ENCODE measurements around the gene HSPA1B.

DNA sequence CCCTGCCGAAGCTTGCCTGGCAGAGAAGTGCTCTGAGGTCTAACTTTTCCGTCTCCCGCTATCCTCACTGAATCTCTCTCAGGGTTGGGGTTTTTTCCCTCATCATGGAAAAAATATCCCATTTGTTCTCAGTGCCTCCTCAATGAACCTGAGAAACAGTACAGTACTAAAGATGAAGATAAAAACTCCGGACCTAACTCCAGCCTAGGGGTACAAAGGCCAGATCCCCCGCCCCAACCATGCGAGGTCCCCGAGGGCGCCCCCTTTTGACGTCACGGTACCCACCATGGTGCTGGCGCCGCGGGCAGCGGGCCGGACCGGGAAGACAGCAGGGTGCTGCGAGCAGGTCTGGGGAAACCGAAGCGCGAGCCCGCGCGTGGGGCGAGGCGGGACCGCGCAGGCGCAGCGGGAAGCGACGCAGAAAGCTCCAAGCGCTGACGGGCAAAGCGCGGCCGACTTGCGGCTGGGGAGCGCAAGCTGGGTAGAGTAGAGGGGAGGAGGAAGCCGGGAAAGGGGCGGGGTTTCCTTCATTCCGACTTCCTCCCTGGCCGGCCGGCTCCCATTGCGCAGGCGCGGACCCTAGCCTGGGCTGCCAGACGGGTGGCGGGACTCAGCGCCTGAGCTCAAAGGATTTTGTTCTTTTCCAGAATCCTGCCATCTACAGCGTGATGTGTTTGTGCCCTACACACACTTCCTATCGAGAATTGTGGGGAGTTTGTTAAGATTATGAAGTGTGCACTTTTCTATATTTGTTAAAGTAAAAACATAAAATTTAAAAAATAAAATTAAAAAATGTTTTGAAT lies 20.9 kb upstream of the HSPA1B start, which contains the start of gene LSM2:
- TF ChIP-seq, protein P1, sequence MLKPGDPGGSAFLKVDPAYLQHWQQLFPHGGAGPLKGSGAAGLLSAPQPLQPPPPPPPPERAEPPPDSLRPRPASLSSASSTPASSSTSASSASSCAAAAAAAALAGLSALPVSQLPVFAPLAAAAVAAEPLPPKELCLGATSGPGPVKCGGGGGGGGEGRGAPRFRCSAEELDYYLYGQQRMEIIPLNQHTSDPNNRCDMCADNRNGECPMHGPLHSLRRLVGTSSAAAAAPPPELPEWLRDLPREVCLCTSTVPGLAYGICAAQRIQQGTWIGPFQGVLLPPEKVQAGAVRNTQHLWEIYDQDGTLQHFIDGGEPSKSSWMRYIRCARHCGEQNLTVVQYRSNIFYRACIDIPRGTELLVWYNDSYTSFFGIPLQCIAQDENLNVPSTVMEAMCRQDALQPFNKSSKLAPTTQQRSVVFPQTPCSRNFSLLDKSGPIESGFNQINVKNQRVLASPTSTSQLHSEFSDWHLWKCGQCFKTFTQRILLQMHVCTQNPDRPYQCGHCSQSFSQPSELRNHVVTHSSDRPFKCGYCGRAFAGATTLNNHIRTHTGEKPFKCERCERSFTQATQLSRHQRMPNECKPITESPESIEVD (tag by site-specific recombination; IDR thresholded peaks at IDR 0.05): no peak
- TF ChIP-seq, protein P2, sequence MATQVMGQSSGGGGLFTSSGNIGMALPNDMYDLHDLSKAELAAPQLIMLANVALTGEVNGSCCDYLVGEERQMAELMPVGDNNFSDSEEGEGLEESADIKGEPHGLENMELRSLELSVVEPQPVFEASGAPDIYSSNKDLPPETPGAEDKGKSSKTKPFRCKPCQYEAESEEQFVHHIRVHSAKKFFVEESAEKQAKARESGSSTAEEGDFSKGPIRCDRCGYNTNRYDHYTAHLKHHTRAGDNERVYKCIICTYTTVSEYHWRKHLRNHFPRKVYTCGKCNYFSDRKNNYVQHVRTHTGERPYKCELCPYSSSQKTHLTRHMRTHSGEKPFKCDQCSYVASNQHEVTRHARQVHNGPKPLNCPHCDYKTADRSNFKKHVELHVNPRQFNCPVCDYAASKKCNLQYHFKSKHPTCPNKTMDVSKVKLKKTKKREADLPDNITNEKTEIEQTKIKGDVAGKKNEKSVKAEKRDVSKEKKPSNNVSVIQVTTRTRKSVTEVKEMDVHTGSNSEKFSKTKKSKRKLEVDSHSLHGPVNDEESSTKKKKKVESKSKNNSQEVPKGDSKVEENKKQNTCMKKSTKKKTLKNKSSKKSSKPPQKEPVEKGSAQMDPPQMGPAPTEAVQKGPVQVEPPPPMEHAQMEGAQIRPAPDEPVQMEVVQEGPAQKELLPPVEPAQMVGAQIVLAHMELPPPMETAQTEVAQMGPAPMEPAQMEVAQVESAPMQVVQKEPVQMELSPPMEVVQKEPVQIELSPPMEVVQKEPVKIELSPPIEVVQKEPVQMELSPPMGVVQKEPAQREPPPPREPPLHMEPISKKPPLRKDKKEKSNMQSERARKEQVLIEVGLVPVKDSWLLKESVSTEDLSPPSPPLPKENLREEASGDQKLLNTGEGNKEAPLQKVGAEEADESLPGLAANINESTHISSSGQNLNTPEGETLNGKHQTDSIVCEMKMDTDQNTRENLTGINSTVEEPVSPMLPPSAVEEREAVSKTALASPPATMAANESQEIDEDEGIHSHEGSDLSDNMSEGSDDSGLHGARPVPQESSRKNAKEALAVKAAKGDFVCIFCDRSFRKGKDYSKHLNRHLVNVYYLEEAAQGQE (tag by site-specific recombination; IDR thresholded peaks at IDR 0.05): peak; percentile 50; the same call in 1 of the 2 replicates
- TF ChIP-seq, protein P3, sequence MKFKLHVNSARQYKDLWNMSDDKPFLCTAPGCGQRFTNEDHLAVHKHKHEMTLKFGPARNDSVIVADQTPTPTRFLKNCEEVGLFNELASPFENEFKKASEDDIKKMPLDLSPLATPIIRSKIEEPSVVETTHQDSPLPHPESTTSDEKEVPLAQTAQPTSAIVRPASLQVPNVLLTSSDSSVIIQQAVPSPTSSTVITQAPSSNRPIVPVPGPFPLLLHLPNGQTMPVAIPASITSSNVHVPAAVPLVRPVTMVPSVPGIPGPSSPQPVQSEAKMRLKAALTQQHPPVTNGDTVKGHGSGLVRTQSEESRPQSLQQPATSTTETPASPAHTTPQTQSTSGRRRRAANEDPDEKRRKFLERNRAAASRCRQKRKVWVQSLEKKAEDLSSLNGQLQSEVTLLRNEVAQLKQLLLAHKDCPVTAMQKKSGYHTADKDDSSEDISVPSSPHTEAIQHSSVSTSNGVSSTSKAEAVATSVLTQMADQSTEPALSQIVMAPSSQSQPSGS (tag by site-specific recombination; IDR thresholded peaks at IDR 0.05; ENCODE audit: low read depth): 0 out of 2 replicates have a peak, but pooled peaks have one; percentile 7
- TF ChIP-seq, protein P4, sequence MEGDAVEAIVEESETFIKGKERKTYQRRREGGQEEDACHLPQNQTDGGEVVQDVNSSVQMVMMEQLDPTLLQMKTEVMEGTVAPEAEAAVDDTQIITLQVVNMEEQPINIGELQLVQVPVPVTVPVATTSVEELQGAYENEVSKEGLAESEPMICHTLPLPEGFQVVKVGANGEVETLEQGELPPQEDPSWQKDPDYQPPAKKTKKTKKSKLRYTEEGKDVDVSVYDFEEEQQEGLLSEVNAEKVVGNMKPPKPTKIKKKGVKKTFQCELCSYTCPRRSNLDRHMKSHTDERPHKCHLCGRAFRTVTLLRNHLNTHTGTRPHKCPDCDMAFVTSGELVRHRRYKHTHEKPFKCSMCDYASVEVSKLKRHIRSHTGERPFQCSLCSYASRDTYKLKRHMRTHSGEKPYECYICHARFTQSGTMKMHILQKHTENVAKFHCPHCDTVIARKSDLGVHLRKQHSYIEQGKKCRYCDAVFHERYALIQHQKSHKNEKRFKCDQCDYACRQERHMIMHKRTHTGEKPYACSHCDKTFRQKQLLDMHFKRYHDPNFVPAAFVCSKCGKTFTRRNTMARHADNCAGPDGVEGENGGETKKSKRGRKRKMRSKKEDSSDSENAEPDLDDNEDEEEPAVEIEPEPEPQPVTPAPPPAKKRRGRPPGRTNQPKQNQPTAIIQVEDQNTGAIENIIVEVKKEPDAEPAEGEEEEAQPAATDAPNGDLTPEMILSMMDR (tag by site-specific recombination; IDR thresholded peaks at IDR 0.05): peak; percentile 96
- no peak for TF ChIP-seq ZNF23 (tag by site-specific recombination; IDR thresholded peaks at IDR 0.05; ENCODE audit: borderline replicate concordance)
- TF ChIP-seq GLIS1 (tag by site-specific recombination; IDR thresholded peaks at IDR 0.05): peak; percentile 44
